T-cell (primary cell): ENCODE measurements around the gene FOXP1. TPM values are rescaled to one million over a fixed set of nuclear protein-coding genes. Genes with fewer than 3 reads are reported as not detected.

Source experiments
- ATAC-seq, 4 experiments: fragments of 200-7000 bp in 3 of 4; fragments of 150-1000 bp in 1 of 4; cut with Tn5 transposase; replicated peaks in 1 of 4; 1 replicate in 3 of 4; 2 replicates in 1 of 4; pipeline ENCODE4 v1.10.0; 2021; ENCODE audit warnings: moderate library complexity in 3 of 4, mild to moderate bottlenecking in 2 of 4, moderate number of reproducible peaks in 1 of 4
- CTCF ChIA-PET, 2 donors: fragments of 300-600 bp; sonication (Branson Sonifier 250); formaldehyde crosslinking; loops; one replicate each; lab custom pipeline; 2022; ENCODE audit warnings: antibody characterized with exemption in 2 of 2; lab: Charles Lee
- POLR2A ChIA-PET, 2 donors: fragments of 300-600 bp; sonication (Branson Sonifier 250); formaldehyde crosslinking; loops; one replicate each; lab custom pipeline; 2022; ENCODE audit warnings: antibody characterized with exemption in 2 of 2; lab: Charles Lee
- DNase-seq, 35 experiments: peaks; one replicate each; pipeline versions ENCODE4 v3.0.0 to v3.0.0-alpha.2; 2013 to 2023
- H3K27ac ChIP-seq: one replicate; pipeline ENCODE4 v1.5.1; 2013; ENCODE audit warnings: low read length
- H3K27me3 ChIP-seq, 2 experiments: replicated peaks in 1 of 2; 1 replicate in 1 of 2; 2 replicates in 1 of 2; pipeline versions ENCODE4 v1.6.1 to v1.7.0; 2013; ENCODE audit warnings: low read length in 1 of 2, mixed read lengths in 1 of 2; ENCODE audit not compliant: control insufficient read depth in 2 of 2, insufficient read depth in 2 of 2; ENCODE audit errors: extremely low read depth in 1 of 2
- H3K36me3 ChIP-seq, 2 donors: 1 replicate in 1 of 2; 2 replicates in 1 of 2; pipeline versions ENCODE4 v1.6.1 to v1.7.0; 2013; ENCODE audit warnings: low read length in 1 of 2; ENCODE audit not compliant: control insufficient read depth in 2 of 2, insufficient read depth in 1 of 2; ENCODE audit errors: extremely low read depth in 1 of 2
- H3K4me1 ChIP-seq, 2 experiments: 1 replicate in 1 of 2; 2 replicates in 1 of 2; pipeline versions ENCODE4 v1.6.1 to v1.7.0; 2013; ENCODE audit warnings: low read length in 2 of 2, mixed read lengths in 1 of 2; ENCODE audit not compliant: insufficient read depth in 2 of 2, control insufficient read depth in 1 of 2; ENCODE audit errors: extremely low read depth in 1 of 2
- H3K4me3 ChIP-seq, 2 donors: 1 replicate in 1 of 2; 2 replicates in 1 of 2; pipeline versions ENCODE4 v1.5.1 to v1.7.0; 2013; ENCODE audit warnings: mild to moderate bottlenecking in 2 of 2, low read length in 1 of 2, moderate library complexity in 1 of 2; ENCODE audit not compliant: control insufficient read depth in 1 of 2; ENCODE audit errors: extremely low read depth in 1 of 2
- H3K9me3 ChIP-seq: 2 replicates; pipeline ENCODE4 v1.7.0; 2013
- H3K27ac Mint-ChIP-seq, 2 donors: one replicate each; pipeline ENCODE4 v1.8.0; 2020 to 2021; ENCODE audit warnings: mild to moderate bottlenecking in 2 of 2, mixed read lengths in 2 of 2
- H3K27me3 Mint-ChIP-seq, 2 donors: one replicate each; pipeline ENCODE4 v1.8.0; 2021 to 2022; ENCODE audit warnings: mixed read lengths in 2 of 2
- H3K36me3 Mint-ChIP-seq: one replicate; pipeline ENCODE4 v1.8.0; 2021; ENCODE audit warnings: mixed read lengths
- H3K4me1 Mint-ChIP-seq, 3 donors: one replicate each; pipeline ENCODE4 v1.8.0; 2020 to 2022; ENCODE audit warnings: mixed read lengths in 3 of 3, mild to moderate bottlenecking in 1 of 3
- H3K4me3 Mint-ChIP-seq, 3 donors: one replicate each; pipeline ENCODE4 v1.8.0; 2020 to 2022; ENCODE audit warnings: mild to moderate bottlenecking in 3 of 3, mixed read lengths in 3 of 3, moderate library complexity in 3 of 3
- H3K9me3 Mint-ChIP-seq, 3 donors: one replicate each; pipeline ENCODE4 v1.8.0; 2020 to 2022; ENCODE audit warnings: mixed read lengths in 3 of 3
- WGBS: methylation state at CpG from one replicate; pipeline ENCODE4 v1.1.5; 2013; ENCODE audit warnings: missing lambda C conversion rate; ENCODE audit not compliant: insufficient coverage; 5-methylcytosine and 5-hydroxymethylcytosine counted together
- total RNA-seq, 35 experiments: library from RNA in 6 of 35; stranded (reverse) in 6 of 35; fragments of 120-200 nt in 1 of 35; gene quantifications; one replicate each; pipeline versions ENCODE4 v1.2.1 to v1.2.4 and lab custom pipeline; 2013 to 2026

Gene FOXP1
- total RNA-seq, 5 donors from 2014 or later (not counting 1 experiment from before 2014, with no cell fraction given), result 258 to 586 (median 290) TPM

- ATAC-seq, result peak; percentile 63 to 71 (median 66)
- DNase-seq, result peak in 31 of 35 experiments; percentile 16 to 70 (median 48)
- CTCF ChIA-PET, result interaction anchor here (0.8 to 2.1 kb wide), 10 partner anchors 9 to 409 kb away, joined by 3 to 7 read pairs (median 3); no protein-coding TSS in a partner anchor
- Mint-ChIP-seq H3K4me3 (peak overlapping the region in 2 of 3 donors; percentile 14 to 64), H3K27ac (peak overlapping the region; percentile 72 to 95), H3K36me3 (peaks cover 29% of the 10 kb centered on the region), H3K4me1 (peaks cover 90 to 95% (median 94%) of the 10 kb centered on the region in 3 donors), H3K9me3 (peaks cover 0 to 3% (median 0%) of the 10 kb centered on the region in 3 donors), H3K27me3 (no peaks in the 10 kb centered on the region)
- no peaks in the 10 kb centered on the region for H3K36me3 ChIP-seq
- peaks cover 27 to 50% of the 10 kb centered on the region in 2 experiments for H3K4me1 ChIP-seq
- POLR2A ChIA-PET, result interaction anchor here (0.5 to 0.8 kb wide), 7 partner anchors 9 to 362 kb away, joined by 3 to 7 read pairs (median 4); no protein-coding TSS in a partner anchor
- no peaks in the 10 kb centered on the region for H3K27me3 ChIP-seq
- no peaks in the 10 kb centered on the region for H3K9me3 ChIP-seq
- WGBS, result 83% methylated on average over 1 of the region's 8 CpGs
- no peak overlapping the region for H3K4me3 ChIP-seq
- H3K27ac ChIP-seq, result peak overlapping the region; percentile 67
Measured at GRCh38 chr3:71416876-71417275, 166.7 kb downstream of the FOXP1 start.

DNA sequence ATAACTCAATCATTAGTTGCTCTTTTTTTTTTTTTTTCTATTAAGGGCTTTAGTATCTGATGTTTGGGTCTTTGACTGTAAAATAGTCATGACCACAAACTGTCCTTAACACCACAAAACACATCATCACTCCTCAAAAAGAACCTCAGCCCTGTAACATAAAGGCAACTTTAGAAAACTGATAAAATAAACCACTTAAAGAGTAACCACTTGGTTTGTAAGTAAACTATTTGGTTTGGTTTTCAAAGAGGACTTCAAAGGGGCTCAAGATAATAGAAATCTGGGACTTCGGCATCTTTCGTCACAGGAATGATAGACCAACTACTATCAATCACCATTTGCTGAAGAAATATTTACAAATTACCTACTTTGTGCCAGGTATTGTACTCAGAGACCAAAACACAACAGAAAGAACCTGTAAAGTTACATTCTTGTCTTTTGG, 167.8 kb downstream of the FOXP1 start:
- Histone ChIP-seq H3K9me3 (no peaks in the 10 kb centered on the region), H3K4me3 (no peak overlapping the region), H3K4me1 (peaks cover 27 to 39% of the 10 kb centered on the region in 2 experiments), H3K36me3 (no peaks in the 10 kb centered on the region), H3K27me3 (no peaks in the 10 kb centered on the region), H3K27ac (peak overlapping the region; percentile 67)
- peaks cover 0 to 3% (median 0%) of the 10 kb centered on the region in 3 donors for H3K9me3 Mint-ChIP-seq
- no CpG with 5 or more reads among the region's 2 CpGs for WGBS
- peak overlapping the region; percentile 23 to 64 (median 59) for H3K4me3 Mint-ChIP-seq
- CTCF ChIA-PET, result interaction anchor here (0.5 to 2.1 kb wide), 5 partner anchors 17 to 407 kb away, joined by 3 to 10 read pairs (median 3); no protein-coding TSS in a partner anchor
- peaks cover 30% of the 10 kb centered on the region for H3K36me3 Mint-ChIP-seq
- ATAC-seq (peak in 3 of 4 experiments; percentile 20 to 73 (median 25)), DNase-seq (peak in 1 of 35 experiments; percentile 65)
- POLR2A ChIA-PET, result interaction anchor here in 1 of 2 donors (0.7 kb wide), 1 partner anchor 81 kb away, joined by 3 read pairs; no protein-coding TSS in a partner anchor
- H3K27me3 Mint-ChIP-seq, result no peaks in the 10 kb centered on the region
- H3K4me1 Mint-ChIP-seq, result peaks cover 88 to 93% (median 92%) of the 10 kb centered on the region in 3 donors
- H3K27ac Mint-ChIP-seq, result peak overlapping the region; percentile 70 to 95

DNA sequence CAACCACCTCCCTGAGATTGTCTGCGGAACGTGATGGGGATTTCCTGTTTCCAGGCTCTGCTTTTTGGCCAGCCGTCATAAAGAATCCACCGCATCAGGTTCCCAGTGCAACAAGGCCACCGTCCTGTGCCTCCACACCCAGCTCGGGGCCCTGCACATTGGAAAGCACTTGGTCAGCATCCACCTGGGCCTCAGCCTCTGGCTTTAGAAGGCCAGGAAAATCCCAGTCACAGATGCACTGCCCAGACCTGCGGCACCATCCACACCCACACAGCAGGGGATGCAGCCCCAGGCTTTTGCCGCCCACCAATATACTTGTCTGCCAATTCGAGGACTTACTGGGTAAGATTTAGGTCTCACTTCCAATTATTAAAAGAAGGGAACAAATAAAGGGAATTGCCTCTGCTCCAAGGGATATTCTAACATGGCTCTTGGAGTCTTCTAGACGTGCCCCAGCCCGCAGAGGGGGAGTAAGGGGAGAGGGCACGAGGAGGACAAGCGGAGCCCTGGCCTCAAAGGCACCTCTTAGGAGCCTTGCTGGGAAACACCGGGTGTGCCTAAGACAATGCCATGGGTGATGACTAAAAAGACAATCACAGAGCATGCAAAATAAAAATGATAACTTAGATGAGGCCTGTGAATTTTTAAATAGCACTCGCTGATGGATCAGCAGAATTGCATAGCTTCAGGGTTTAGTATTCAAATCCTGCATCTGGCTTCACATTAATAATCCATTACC, 169.2 kb downstream of the FOXP1 start:
- 94% methylated on average over 12 of the region's 15 CpGs for WGBS
- Histone ChIP-seq H3K4me1 (peaks cover 30 to 42% of the 10 kb centered on the region in 2 experiments), H3K36me3 (no peaks in the 10 kb centered on the region), H3K9me3 (no peaks in the 10 kb centered on the region), H3K27me3 (no peaks in the 10 kb centered on the region), H3K27ac (peak overlapping the region; percentile 6), H3K4me3 (no peak overlapping the region)
- H3K36me3 Mint-ChIP-seq, result peaks cover 28% of the 10 kb centered on the region
- ATAC-seq (no peak), DNase-seq (no peak)
- peak overlapping the region; percentile 44 to 83 for H3K27ac Mint-ChIP-seq
- H3K9me3 Mint-ChIP-seq, result peaks cover 0 to 3% (median 0%) of the 10 kb centered on the region in 3 donors
- ChIA-PET CTCF (no interaction called here), POLR2A (no interaction called here)
- H3K27me3 Mint-ChIP-seq, result no peaks in the 10 kb centered on the region
- peak overlapping the region in 1 of 3 donors; percentile 11 for H3K4me3 Mint-ChIP-seq
- peaks cover 89 to 95% (median 93%) of the 10 kb centered on the region in 3 donors for H3K4me1 Mint-ChIP-seq

- Mint-ChIP-seq H3K4me1 (peaks cover 93 to 97% (median 93%) of the 10 kb centered on the region in 3 donors), H3K27ac (peak overlapping the region; percentile 23 to 64), H3K36me3 (peaks cover 28% of the 10 kb centered on the region), H3K9me3 (peaks cover 0 to 3% (median 0%) of the 10 kb centered on the region in 3 donors), H3K27me3 (no peaks in the 10 kb centered on the region), H3K4me3 (peak overlapping the region in 1 of 3 donors; percentile 11)
- DNase-seq (no peak), ATAC-seq (no peak)
- no peak overlapping the region for H3K27ac ChIP-seq
- H3K9me3 ChIP-seq, result no peaks in the 10 kb centered on the region
- H3K36me3 ChIP-seq, result no peaks in the 10 kb centered on the region
- no CpG with 5 or more reads among the region's 3 CpGs for WGBS
- no peaks in the 10 kb centered on the region for H3K27me3 ChIP-seq
- POLR2A ChIA-PET, result no interaction called here
- H3K4me3 ChIP-seq, result no peak overlapping the region
- CTCF ChIA-PET, result no interaction called here
- H3K4me1 ChIP-seq, result peaks cover 30 to 39% of the 10 kb centered on the region in 2 experiments
Measured at GRCh38 chr3:71413572-71413971, 170.0 kb downstream of the FOXP1 start.

- Histone ChIP-seq H3K27me3 (no peaks in the 10 kb centered on the region), H3K4me1 (peaks cover 5 to 13% of the 10 kb centered on the region in 2 experiments), H3K9me3 (no peaks in the 10 kb centered on the region), H3K27ac (no peak overlapping the region), H3K4me3 (no peak overlapping the region), H3K36me3 (no peaks in the 10 kb centered on the region)
- Mint-ChIP-seq H3K4me1 (peaks cover 75 to 90% (median 86%) of the 10 kb centered on the region in 3 donors), H3K9me3 (peaks cover 0 to 3% (median 0%) of the 10 kb centered on the region in 3 donors), H3K4me3 (peak overlapping the region in 1 of 3 donors; percentile 23), H3K27ac (peak overlapping the region; percentile 21 to 31), H3K36me3 (peaks cover 49% of the 10 kb centered on the region), H3K27me3 (no peaks in the 10 kb centered on the region)
- DNase-seq (no peak), ATAC-seq (no peak)
- CTCF ChIA-PET, result interaction anchor here in 1 of 2 donors (0.6 kb wide), 1 partner anchor 70 kb away, joined by 3 read pairs; no protein-coding TSS in a partner anchor
- no CpG with 5 or more reads among the region's 1 CpG for WGBS
- POLR2A ChIA-PET, result no interaction called here
Measured at GRCh38 chr3:71409352-71409751, 174.2 kb downstream of the FOXP1 start.

- Histone ChIP-seq H3K27me3 (no peaks in the 10 kb centered on the region), H3K4me3 (no peak overlapping the region), H3K36me3 (no peaks in the 10 kb centered on the region), H3K4me1 (peaks cover 5 to 9% of the 10 kb centered on the region in 2 experiments), H3K27ac (no peak overlapping the region), H3K9me3 (no peaks in the 10 kb centered on the region)
- CTCF ChIA-PET, result no interaction called here
- H3K4me1 Mint-ChIP-seq, result peaks cover 72 to 87% (median 82%) of the 10 kb centered on the region in 3 donors
- WGBS, result 90% methylated on average over 2 of the region's 2 CpGs
- peaks cover 51% of the 10 kb centered on the region for H3K36me3 Mint-ChIP-seq
- no peaks in the 10 kb centered on the region for H3K27me3 Mint-ChIP-seq
- POLR2A ChIA-PET, result interaction anchor here in 1 of 2 donors (0.5 kb wide), 1 partner anchor 218 kb away, joined by 3 read pairs; no protein-coding TSS in a partner anchor
- H3K27ac Mint-ChIP-seq, result peak overlapping the region; percentile 21 to 31
- no peak for DNase-seq
- H3K4me3 Mint-ChIP-seq, result peak overlapping the region in 1 of 3 donors; percentile 23
- no peak for ATAC-seq
- H3K9me3 Mint-ChIP-seq, result peaks cover 0 to 3% (median 0%) of the 10 kb centered on the region in 3 donors
Measured at GRCh38 chr3:71408903-71409302, 174.6 kb downstream of the FOXP1 start.
